Anterior cingulate cortex (tissue), 58 donors: ENCODE results near the gene DYNC1LI2.

Source experiments
- DNase-seq, 58 donors: peaks; one replicate each; lab custom pipeline; 2025; lab: John Stamatoyannopoulos, UW

Gene DYNC1LI2

DNA sequence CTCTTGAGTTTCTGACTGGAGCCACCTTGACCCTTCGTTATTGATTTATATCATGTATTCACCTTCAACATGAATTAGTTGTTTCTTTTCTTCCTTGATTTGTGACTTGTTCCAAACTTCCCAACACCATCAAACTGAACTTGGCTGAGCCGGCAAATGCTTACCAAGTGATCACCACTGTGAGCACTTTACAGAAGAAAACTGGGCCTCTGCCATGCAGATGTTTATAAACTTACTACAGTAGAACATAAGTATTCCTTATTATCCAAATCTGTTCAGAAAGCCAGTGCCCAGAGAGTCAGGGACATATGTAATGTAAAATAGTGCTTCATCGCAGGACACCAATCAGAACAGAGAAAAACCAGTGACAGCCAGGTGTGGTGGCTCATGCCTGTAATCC is 74.8 kb downstream of the DYNC1LI2 start:
- no peak for DNase-seq

DNA sequence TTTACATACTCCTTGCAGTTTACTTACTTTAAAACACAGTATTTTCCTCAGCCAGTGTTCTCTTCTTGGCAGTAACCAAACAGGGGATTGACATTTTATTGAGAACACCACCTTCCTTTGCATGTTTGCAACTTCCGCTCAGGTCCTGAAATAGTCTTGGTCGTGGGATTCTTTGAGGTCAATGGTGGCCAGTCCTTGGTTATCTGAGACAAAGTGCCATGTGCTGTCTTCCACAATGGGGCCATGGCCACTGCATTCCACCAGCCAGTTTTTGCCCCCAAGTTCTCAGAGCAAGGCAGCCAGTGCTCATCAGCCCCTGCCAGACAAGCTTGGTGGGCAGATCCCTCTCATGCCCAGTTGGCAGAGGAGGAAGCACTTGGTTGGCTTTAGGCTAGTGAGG is 77.7 kb downstream of the DYNC1LI2 start:
- DNase-seq, result no peak
